ENCODE measurements around the gene PPP1CA.
"Not testable (repeated sequence)": the region's sequence is repeated elsewhere in the genome, so short reads cannot be mapped to it uniquely, and the experiment has no call there.

PPP1CA gene

GRCh38 chr11:67435031-67435726, 33.5 kb upstream of the PPP1CA start:
- DNase-seq, result no peak

GRCh38 chr11:67434395-67434881, 32.8 kb upstream of the PPP1CA start:
- no peak for DNase-seq

- no peak for DNase-seq
These were observed 32.1 kb upstream of the PPP1CA start for GRCh38 chr11:67433536-67434394.

DNA sequence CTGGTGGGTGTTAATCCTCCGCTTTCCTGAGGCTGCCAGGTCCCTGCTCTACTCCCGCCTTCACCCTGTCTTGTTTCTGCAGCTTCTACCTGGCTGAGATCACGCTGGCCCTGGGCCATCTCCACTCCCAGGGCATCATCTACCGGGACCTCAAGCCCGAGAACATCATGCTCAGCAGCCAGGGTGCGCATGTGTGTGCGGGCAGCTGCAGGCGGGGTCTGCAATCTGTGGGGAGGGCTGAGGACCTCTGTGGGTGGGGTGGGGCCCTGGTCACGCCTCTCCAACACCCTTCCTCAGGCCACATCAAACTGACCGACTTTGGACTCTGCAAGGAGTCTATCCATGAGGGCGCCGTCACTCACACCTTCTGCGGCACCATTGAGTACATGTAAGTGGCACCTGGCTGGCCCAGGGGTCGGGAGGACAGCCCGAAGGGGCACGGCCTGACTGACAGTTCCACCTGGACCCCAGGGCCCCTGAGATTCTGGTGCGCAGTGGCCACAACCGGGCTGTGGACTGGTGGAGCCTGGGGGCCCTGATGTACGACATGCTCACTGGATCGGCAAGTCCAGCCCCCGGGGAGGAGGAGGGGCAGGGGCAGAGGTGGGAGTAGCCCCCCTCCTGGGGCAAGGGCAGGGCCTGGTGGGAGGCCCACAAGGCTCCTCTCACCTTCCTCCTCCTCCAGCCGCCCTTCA, 31.1 kb upstream of the PPP1CA start:
- DNase-seq, result no peak

GRCh38 chr11:67431346-67432249, 29.9 kb upstream of the PPP1CA start:
- no peak for DNase-seq

- DNase-seq, result no peak
These were observed 28.1 kb upstream of the PPP1CA start for GRCh38 chr11:67429722-67430121.

GRCh38 chr11:67429038-67429668, 27.5 kb upstream of the PPP1CA start:
- no peak for DNase-seq

- peak; percentile 81 to 99 (median 95) for DNase-seq
These were observed 26.7 kb upstream of the PPP1CA start, which contains the start of gene RPS6KB2 for GRCh38 chr11:67428052-67429001. Gene RPS6KB2, plus strand, starts transcription at chr11:67428494. Its CDS starts 52 bp downstream, at chr11:67428546.

GRCh38 chr11:67427364-67427859, 25.8 kb upstream of the PPP1CA start:
- not testable (repeated sequence) for DNase-seq

GRCh38 chr11:67423891-67424613, 22.4 kb upstream of the PPP1CA start:
- no peak for DNase-seq

GRCh38 chr11:67423466-67423865, 21.8 kb upstream of the PPP1CA start:
- DNase-seq, result no peak

GRCh38 chr11:67422891-67423290, 21.2 kb upstream of the PPP1CA start:
- no peak for DNase-seq

- no peak for DNase-seq
These were observed 19.9 kb upstream of the PPP1CA start for GRCh38 chr11:67421430-67422031.

GRCh38 chr11:67420646-67421429, 19.2 kb upstream of the PPP1CA start:
- DNase-seq, result peak in 54 of 56 donors; percentile 49 to 95 (median 84)

GRCh38 chr11:67420147-67420645, 18.5 kb upstream of the PPP1CA start:
- DNase-seq, result no peak

DNA sequence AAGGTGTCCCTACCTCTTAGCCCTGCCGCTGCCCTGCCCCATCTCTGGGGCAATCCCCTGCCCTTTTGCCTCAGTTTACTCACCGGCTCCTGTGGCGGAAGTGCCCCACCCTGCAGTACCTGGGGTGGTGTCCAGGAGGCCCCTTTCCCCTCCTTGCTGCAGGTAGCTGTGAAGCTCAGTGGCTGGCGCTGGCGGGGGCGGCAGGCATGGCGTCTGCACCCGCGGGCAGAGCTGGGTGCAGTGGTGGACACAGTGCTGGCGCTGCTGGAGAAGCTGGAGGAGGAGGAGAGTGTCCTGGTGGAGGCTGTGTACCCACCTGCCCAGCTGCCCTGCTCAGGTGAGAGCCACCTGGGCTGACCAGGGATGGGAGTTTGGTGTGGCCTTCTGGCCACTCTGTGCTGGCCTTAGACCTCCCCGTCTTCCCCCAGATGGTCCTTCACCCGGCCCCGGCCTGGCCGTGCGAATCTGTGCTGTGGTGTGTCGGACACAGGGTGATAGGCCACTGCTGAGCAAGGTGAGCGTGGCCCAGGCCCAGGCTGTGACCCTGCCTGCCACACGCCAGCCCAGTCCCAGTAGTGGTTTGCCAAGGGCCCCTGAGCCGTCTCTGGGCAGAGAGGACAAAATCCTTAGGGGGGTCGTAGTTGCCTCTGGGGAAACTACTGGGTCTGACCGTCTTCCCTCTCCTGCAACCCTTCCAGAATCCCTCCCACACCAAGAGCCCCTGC, 17.8 kb upstream of the PPP1CA start:
- no peak for DNase-seq
